GM12864 (cell line): ENCODE data around the gene RDH11.

Experiments
- DNase-seq: peaks from one replicate; pipeline ENCODE4 v3.0.0-alpha.2; 2011; ENCODE audit warnings: low read depth
- H3K4me3 ChIP-seq: 2 replicates; pipeline ENCODE4 v1.5.1; 2011; ENCODE audit warnings: mild to moderate bottlenecking, low read depth, low read length, control low read depth
- TF ChIP-seq, protein P1 (sequence below): IDR thresholded peaks from 2 replicates; pipeline ENCODE4 v1.5.1; 2011; ENCODE audit warnings: low read depth, mild to moderate bottlenecking, moderate library complexity, low read length, control low read depth, inconsistent platforms; ENCODE audit errors: missing control alignments

RDH11 gene

GRCh38 chr14:67650151-67650550 lies 45.4 kb downstream of the RDH11 start:
- TF ChIP-seq, protein P1, sequence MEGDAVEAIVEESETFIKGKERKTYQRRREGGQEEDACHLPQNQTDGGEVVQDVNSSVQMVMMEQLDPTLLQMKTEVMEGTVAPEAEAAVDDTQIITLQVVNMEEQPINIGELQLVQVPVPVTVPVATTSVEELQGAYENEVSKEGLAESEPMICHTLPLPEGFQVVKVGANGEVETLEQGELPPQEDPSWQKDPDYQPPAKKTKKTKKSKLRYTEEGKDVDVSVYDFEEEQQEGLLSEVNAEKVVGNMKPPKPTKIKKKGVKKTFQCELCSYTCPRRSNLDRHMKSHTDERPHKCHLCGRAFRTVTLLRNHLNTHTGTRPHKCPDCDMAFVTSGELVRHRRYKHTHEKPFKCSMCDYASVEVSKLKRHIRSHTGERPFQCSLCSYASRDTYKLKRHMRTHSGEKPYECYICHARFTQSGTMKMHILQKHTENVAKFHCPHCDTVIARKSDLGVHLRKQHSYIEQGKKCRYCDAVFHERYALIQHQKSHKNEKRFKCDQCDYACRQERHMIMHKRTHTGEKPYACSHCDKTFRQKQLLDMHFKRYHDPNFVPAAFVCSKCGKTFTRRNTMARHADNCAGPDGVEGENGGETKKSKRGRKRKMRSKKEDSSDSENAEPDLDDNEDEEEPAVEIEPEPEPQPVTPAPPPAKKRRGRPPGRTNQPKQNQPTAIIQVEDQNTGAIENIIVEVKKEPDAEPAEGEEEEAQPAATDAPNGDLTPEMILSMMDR: no peak
- no peak for DNase-seq
- no peak overlapping the region for H3K4me3 ChIP-seq

DNA sequence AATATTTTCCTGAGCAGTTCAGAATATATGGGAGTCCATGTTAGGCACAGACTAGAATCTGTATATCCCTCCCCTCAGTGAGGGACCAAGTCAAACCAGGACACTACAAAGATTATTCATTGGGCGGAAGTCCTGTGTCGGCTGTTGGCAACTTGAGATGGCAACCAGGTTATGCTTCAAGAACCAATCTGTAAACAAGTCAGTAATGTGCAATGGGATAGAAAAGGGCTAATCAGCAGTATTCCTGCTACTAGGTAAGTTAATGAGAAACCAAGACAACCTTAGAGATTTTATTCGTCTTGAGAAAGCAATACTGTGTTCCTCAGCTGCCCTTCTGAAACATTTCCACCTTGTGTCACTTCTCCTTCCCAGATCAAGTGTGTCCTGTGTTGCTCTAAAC lies 49.4 kb downstream of the RDH11 start:
- H3K4me3 ChIP-seq: no peak overlapping the region
- TF ChIP-seq, protein P1: no peak
- DNase-seq: no peak

GRCh38 chr14:67645414-67645813 lies 50.1 kb downstream of the RDH11 start:
- no peak overlapping the region for H3K4me3 ChIP-seq
- TF ChIP-seq, protein P1: no peak
- DNase-seq: no peak

DNA sequence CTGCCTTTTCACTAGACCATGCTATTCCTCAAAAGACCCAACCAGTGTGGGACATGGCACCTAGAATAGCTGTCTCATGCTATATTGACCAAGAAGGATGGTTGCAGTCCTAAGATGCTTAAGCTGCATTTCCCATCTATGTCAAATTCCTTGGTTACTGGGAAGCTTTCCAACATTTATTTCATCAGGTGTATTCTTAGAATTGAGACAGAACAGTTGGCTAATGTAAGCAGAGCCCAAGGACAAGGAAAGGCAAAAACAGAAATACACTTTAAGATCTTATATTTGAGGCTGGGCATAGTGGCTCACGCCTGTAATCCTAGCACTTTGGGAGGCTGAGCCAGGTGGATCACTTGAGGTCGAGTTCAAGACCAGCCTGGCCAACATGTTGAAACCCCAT lies 51.1 kb downstream of the RDH11 start:
- TF ChIP-seq, protein P1: no peak
- H3K4me3 ChIP-seq: no peak overlapping the region
- no peak for DNase-seq

GRCh38 chr14:67643713-67644112 lies 51.9 kb downstream of the RDH11 start:
- H3K4me3 ChIP-seq: no peak overlapping the region
- TF ChIP-seq, protein P1: no peak
- DNase-seq: no peak

GRCh38 chr14:67641902-67642749 lies 53.4 kb downstream of the RDH11 start:
- DNase-seq: no peak
- TF ChIP-seq, protein P1: no peak
- H3K4me3 ChIP-seq: no peak overlapping the region

DNA sequence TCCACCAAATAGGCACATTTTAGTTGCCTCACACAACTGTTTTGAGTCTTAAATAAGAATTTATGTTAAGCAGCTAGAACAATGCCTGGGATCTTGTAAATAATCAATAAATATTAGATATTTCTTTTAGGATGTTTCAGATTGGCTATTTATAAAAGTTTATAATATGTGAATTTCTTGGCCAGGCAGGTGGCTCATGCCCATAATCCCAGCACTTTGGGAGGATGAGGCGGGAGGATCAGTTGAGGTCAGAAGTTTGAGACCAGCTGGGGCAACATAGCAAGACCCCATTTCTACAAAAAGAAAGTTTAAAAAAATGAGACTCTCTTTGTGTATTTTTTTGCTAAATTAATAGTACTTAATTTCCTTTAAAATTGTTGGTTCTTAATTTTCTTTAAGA lies 54.1 kb downstream of the RDH11 start:
- TF ChIP-seq, protein P1: no peak
- no peak for DNase-seq
- H3K4me3 ChIP-seq: no peak overlapping the region
